ENCODE measurements around the gene ADCY10.
"Not testable (repeated sequence)": the region's sequence is repeated elsewhere in the genome, so short reads cannot be mapped to it uniquely, and the experiment has no call there.

DNA sequence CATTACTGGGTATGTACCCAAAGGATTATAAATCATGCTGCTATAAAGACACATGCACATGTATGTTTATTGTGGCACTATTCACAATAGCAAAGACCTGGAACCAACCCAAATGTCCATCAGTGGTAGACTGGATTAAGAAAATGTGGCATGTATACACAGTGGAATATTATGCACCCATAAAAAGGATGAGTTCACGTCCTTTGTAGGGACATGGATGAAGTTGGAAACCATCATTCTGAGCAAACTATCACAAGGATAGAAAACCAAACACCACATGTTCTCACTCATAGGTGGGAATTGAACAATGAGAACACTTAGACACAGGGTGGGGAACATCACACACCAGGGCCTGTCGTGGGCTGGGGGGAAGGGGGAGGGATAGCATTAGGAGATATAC is 26.7 kb downstream of the ADCY10 start:
- TF ChIP-seq, protein P1, sequence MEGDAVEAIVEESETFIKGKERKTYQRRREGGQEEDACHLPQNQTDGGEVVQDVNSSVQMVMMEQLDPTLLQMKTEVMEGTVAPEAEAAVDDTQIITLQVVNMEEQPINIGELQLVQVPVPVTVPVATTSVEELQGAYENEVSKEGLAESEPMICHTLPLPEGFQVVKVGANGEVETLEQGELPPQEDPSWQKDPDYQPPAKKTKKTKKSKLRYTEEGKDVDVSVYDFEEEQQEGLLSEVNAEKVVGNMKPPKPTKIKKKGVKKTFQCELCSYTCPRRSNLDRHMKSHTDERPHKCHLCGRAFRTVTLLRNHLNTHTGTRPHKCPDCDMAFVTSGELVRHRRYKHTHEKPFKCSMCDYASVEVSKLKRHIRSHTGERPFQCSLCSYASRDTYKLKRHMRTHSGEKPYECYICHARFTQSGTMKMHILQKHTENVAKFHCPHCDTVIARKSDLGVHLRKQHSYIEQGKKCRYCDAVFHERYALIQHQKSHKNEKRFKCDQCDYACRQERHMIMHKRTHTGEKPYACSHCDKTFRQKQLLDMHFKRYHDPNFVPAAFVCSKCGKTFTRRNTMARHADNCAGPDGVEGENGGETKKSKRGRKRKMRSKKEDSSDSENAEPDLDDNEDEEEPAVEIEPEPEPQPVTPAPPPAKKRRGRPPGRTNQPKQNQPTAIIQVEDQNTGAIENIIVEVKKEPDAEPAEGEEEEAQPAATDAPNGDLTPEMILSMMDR (IDR thresholded peaks at IDR 0.05): not testable (repeated sequence)
- TF ChIP-seq POLR2A (IDR thresholded peaks at IDR 0.05): not testable (repeated sequence)

Data from right lobe of liver (tissue), 4 donors.